Right lobe of liver (tissue), 6 donors: Measurements from ENCODE around the gene IGSF22. TPM values are rescaled to one million over a fixed set of nuclear protein-coding genes. Genes with fewer than 3 reads are reported as not detected.
"Not testable (repeated sequence)": the region's sequence is repeated elsewhere in the genome, so short reads cannot be mapped to it uniquely, and the experiment has no call there.

Experiments used
- ATAC-seq, 4 donors: fragments of 200-7000 bp; cut with Tn5 transposase; one replicate each; pipeline ENCODE4 v1.9.1; 2020; ENCODE audit warnings: mild to moderate bottlenecking in 4 of 4, moderate library complexity in 4 of 4
- DNase-seq, 3 donors: peaks; one replicate each; pipeline ENCODE4 v3.0.0-alpha.2; 2020
- H3K27ac ChIP-seq, 3 donors: fragments of 200-600 bp; one replicate each; pipeline ENCODE4 v1.8.0; 2022
- H3K27me3 ChIP-seq, 2 donors: fragments of 200-600 bp; one replicate each; pipeline ENCODE4 v1.8.0; 2022
- H3K36me3 ChIP-seq, 4 donors: fragments of 200-600 bp; sonication (generic) in 1 of 4; one replicate each; pipeline versions ENCODE4 v1.5.1 to v1.8.0; 2017 to 2022; ENCODE audit warnings: control low read depth in 1 of 4
- H3K4me1 ChIP-seq, 4 donors: fragments of 200-600 bp; sonication (generic) in 1 of 4; one replicate each; pipeline versions ENCODE4 v1.5.1 to v1.8.0; 2017 to 2022; ENCODE audit warnings: control low read depth in 1 of 4
- H3K4me3 ChIP-seq, 3 donors: fragments of 200-600 bp; one replicate each; pipeline ENCODE4 v1.8.0; 2022
- H3K9me3 ChIP-seq, 4 donors: fragments of 200-600 bp; sonication (generic) in 1 of 4; one replicate each; pipeline versions ENCODE4 v1.5.1 to v1.8.0; 2017 to 2022; ENCODE audit warnings: control low read depth in 1 of 4
- POLR2A ChIP-seq: fragments of 450-650 bp; IDR thresholded peaks from one replicate; pipeline ENCODE4 v1.6.1; 2017; ENCODE audit warnings: antibody characterized with exemption, mild to moderate bottlenecking
- WGBS: methylation state at CpG from one replicate; pipeline ENCODE4 v1.1.6; 2018; ENCODE audit warnings: low coverage, low lambda C conversion rate; ENCODE audit not compliant: insufficient coverage; ENCODE audit errors: missing lambda C conversion rate; 5-methylcytosine and 5-hydroxymethylcytosine counted together
- intact Hi-C, 2 donors: fragments of 100-400 bp; cut with DNase I; formaldehyde crosslinking; loops; one replicate each; pipeline versions ENCODE4 v1.11.2 to v1.14.1; 2022
- total RNA-seq, 6 experiments: library from RNA; depleted of rRNA in 2 of 6; stranded (reverse); fragments of >200 nt in 2 of 6; fragmentation: NEBNext Ultra II Directional in 3 of 6; extraction: Animal tissue kit (Norgen Biotek cat#: 25700) in 3 of 6; gene quantifications; one replicate each; pipeline versions ENCODE4 v1.1.0 to v1.2.4, GENCODE V29; 2016 to 2023
- TF ChIP-seq, protein P1 (sequence below), 4 donors: fragments of 200-600 bp in 3 of 4; fragments of 450-650 bp in 1 of 4; IDR thresholded peaks; one replicate each; pipeline versions ENCODE4 v1.5.1 to v1.8.0; 2016 to 2022; ENCODE audit warnings: antibody characterized with exemption in 4 of 4, mild to moderate bottlenecking in 2 of 4
- donor health status: DM: no; HTN: yes; CAD: no.
- donor health status: DM: no; HTN: no; CAD: no.
- donor health status: DM: no; HTN: no; CAD: no.
- donor health status: DM: no; HTN: yes; CAD: no.
- donor health status: DM: no; HTN: yes; CAD: no.

Gene IGSF22
- total RNA-seq, 6 experiments from 2014 or later: 0.04 to 0.32 (median 0.12) TPM; not detected in 3

DNA sequence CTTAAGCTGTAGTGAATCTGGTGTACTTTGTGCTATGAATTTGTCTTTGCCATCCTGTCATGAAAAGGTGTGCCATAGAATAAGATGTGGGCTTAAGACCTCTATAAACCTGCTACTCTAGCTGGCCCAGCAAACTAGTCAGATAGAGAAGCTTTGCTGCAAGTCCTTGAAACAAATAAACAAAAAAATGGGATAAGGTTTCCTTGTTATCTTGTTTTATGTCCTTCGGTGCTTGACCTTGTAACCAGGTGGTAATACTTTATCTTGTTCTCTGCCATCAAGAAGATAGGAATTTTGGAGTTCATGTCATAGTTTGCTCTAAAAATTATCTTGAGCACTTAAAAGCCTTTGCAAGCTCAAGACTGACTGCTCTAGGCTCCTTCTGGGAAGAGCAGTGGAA is 41.7 kb downstream of the IGSF22 start:
- H3K27me3 ChIP-seq: no peaks in the 10 kb centered on the region
- no peaks in the 10 kb centered on the region for H3K4me1 ChIP-seq
- TF ChIP-seq, protein P1, sequence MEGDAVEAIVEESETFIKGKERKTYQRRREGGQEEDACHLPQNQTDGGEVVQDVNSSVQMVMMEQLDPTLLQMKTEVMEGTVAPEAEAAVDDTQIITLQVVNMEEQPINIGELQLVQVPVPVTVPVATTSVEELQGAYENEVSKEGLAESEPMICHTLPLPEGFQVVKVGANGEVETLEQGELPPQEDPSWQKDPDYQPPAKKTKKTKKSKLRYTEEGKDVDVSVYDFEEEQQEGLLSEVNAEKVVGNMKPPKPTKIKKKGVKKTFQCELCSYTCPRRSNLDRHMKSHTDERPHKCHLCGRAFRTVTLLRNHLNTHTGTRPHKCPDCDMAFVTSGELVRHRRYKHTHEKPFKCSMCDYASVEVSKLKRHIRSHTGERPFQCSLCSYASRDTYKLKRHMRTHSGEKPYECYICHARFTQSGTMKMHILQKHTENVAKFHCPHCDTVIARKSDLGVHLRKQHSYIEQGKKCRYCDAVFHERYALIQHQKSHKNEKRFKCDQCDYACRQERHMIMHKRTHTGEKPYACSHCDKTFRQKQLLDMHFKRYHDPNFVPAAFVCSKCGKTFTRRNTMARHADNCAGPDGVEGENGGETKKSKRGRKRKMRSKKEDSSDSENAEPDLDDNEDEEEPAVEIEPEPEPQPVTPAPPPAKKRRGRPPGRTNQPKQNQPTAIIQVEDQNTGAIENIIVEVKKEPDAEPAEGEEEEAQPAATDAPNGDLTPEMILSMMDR (IDR thresholded peaks at IDR 0.05): no peak
- TF ChIP-seq POLR2A: no peak
- H3K9me3 ChIP-seq: no peaks in the 10 kb centered on the region
- no peak overlapping the region for H3K27ac ChIP-seq
- intact Hi-C loops: no loop called here
- WGBS: 33% methylated on average over 1 of the region's 1 CpG
- DNase-seq (no peak), ATAC-seq (no peak)
- no peak overlapping the region for H3K4me3 ChIP-seq
- H3K36me3 ChIP-seq: no peaks in the 10 kb centered on the region

DNA sequence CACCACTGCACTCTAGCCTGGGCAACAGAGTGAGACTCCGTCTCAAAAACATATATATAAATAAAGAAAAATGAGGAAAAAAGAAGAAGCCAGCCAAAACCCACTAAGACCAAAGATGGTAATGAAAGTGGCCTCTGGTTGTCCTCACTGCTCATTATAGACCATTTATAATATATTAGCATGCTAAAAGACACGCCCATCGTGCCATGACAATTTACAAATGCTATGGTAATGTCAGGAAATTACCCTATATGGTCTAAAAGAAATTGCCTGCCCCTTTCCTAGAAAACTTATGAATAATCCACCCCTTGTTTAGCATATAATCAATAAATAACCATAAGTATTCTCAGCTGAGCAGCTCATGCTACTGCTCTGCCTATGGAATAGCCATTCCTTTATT is 43.5 kb downstream of the IGSF22 start:
- Histone ChIP-seq H3K36me3 (no peaks in the 10 kb centered on the region), H3K27ac (no peak overlapping the region), H3K27me3 (no peaks in the 10 kb centered on the region), H3K4me1 (no peaks in the 10 kb centered on the region), H3K9me3 (no peaks in the 10 kb centered on the region), H3K4me3 (no peak overlapping the region)
- TF ChIP-seq POLR2A: no peak
- TF ChIP-seq, protein P1 (IDR thresholded peaks at IDR 0.05): no peak
- ATAC-seq: no peak
- intact Hi-C loops: no loop called here
- 81% methylated on average over 3 of the region's 3 CpGs for WGBS
- DNase-seq: no peak

DNA sequence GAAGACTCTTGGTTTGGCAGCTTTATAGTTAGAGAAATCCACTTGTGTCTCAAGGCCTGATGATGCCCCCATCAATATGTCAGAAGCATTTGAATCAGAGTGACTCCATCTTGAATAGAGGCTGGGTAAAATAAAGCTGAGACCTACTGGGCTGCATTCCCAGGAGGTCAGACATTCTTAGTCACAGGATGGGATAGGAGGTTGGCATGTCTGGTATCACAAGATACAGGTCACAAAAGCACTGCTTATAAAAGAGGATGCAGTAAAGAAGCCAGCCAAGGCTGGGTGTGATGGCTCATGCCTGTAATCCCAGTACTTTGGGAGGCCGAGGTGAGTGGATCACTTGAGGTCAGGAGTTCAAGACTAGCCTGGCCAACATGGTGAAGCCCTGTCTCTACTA is 44.0 kb downstream of the IGSF22 start:
- ATAC-seq, DNase-seq, H3K27me3 ChIP-seq, H3K36me3 ChIP-seq, H3K27ac ChIP-seq, H3K4me1 ChIP-seq, H3K4me3 ChIP-seq, intact Hi-C loops, H3K9me3 ChIP-seq: not testable (repeated sequence)
- 86% methylated on average over 1 of the region's 1 CpG for WGBS

DNA sequence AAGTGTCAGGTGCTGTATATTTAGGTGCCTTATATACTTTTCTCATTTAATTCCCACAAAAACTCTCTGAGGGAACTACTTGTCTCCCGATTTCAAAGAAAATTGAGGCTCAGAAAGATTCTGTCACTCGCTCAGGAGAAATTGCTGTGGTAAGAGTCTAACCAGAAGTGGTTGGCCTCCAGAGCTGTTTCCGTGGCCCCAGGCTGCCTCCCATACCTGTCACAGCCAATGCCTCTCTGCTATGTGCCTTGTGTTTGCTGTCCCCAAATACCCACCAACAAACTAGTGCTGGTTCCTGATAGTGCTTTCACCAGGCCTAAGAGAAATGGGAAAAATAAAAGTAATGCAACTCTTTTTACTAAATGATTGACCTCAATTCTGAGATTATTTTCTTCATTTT is 48.4 kb downstream of the IGSF22 start:
- intact Hi-C loops: no loop called here

DNA sequence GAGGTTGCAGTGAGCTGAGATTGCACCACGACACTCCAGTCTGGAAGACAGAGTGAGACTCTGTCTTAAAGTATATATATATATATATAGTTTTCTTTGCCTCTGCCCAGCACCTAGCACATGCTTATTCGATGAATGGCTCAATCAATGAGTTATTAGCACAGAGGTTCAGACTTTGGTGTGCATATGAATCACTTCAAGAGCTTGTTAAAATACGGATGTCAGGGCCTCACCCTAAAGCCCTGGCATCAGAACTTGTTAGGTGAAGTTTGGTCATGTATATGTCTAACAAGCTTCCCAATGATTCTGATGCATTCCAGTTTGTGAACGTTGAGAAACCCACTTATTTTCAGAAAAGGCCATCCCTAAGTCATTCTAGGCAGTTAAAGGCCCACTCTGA is 49.2 kb downstream of the IGSF22 start:
- no peak overlapping the region for H3K4me3 ChIP-seq
- H3K36me3 ChIP-seq: no peaks in the 10 kb centered on the region
- no peaks in the 10 kb centered on the region for H3K9me3 ChIP-seq
- DNase-seq (no peak), ATAC-seq (no peak)
- WGBS: 56% methylated on average over 3 of the region's 4 CpGs
- TF ChIP-seq POLR2A: no peak
- TF ChIP-seq, protein P1 (IDR thresholded peaks at IDR 0.05): no peak
- intact Hi-C loops: no loop called here
- H3K27ac ChIP-seq: no peak overlapping the region
- no peaks in the 10 kb centered on the region for H3K4me1 ChIP-seq
- no peaks in the 10 kb centered on the region for H3K27me3 ChIP-seq

More for the DNA sequence above, 48.4 kb downstream of the IGSF22 start:
- 87% methylated on average over 3 of the region's 3 CpGs for WGBS
- TF ChIP-seq POLR2A: no peak
- TF ChIP-seq, protein P1 (IDR thresholded peaks at IDR 0.05): no peak
- Histone ChIP-seq H3K36me3 (no peaks in the 10 kb centered on the region), H3K4me3 (no peak overlapping the region), H3K4me1 (no peaks in the 10 kb centered on the region), H3K9me3 (no peaks in the 10 kb centered on the region), H3K27me3 (no peaks in the 10 kb centered on the region), H3K27ac (no peak overlapping the region)
- no peak for DNase-seq
- ATAC-seq: no peak

DNA sequence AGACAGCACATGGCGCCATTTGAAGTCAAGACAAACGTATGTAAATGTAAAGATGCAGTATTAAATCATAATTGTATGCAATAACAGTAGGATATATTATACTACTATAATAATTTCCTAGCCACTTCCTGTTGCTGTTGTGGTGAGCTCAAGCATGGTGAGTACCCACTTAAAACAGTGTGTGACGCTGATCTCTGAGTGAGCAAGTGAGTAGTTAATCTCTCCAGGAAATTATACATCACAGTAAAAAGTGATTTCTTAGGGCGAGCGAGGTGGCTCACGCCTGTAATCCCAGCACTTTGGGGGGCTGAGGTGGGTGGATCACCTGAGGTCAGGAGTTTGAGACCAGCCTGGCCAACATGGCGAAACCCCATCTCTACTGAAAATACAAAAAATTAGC is 53.8 kb downstream of the IGSF22 start:
- H3K4me1 ChIP-seq, H3K27me3 ChIP-seq, H3K36me3 ChIP-seq, H3K27ac ChIP-seq, ATAC-seq, DNase-seq, H3K4me3 ChIP-seq, H3K9me3 ChIP-seq, intact Hi-C loops: not testable (repeated sequence)
- 60% methylated on average over 7 of the region's 7 CpGs for WGBS
